K562 (cell line): ENCODE data around the gene TNK2.
"Not testable (repeated sequence)": the region's sequence is repeated elsewhere in the genome, so short reads cannot be mapped to it uniquely, and the experiment has no call there.

Source experiments
- CTCF ChIP-seq, 3 experiments: IDR thresholded peaks in 2 of 3; conservative IDR thresholded peaks in 1 of 3; 2 replicates each; pipeline ENCODE4 v1.5.1; 2011 to 2012; ENCODE audit warnings: low read length in 3 of 3, mild to moderate bottlenecking in 3 of 3, control low read depth in 2 of 3, improper control_type of control experiment in 1 of 3, inconsistent platforms in 1 of 3, low read depth in 1 of 3, mixed read lengths in 1 of 3, moderate library complexity in 1 of 3; ENCODE audit not compliant: insufficient read depth in 2 of 3
- DNMT1 ChIP-seq: fragments of 450-650 bp; IDR thresholded peaks from 2 replicates; pipeline ENCODE4 v1.6.1; 2016; ENCODE audit warnings: antibody characterized with exemption, mild to moderate bottlenecking
- FOS ChIP-seq: IDR thresholded peaks from 3 replicates; pipeline ENCODE4 v1.6.1; 2011; ENCODE audit not compliant: insufficient read length; ENCODE audit errors: extremely low read depth
- PURB ChIP-seq: sonication (generic); formaldehyde crosslinking; IDR thresholded peaks from 2 replicates; pipeline ENCODE4 v1.9.0; 2021; ENCODE audit warnings: low read depth, mild to moderate bottlenecking, missing genetic modification reagents
- TBL1XR1 ChIP-seq, 2 experiments: IDR thresholded peaks; 2 replicates each; pipeline ENCODE4 v1.6.1; 2012; ENCODE audit warnings: improper control_type of control experiment in 2 of 2, low read length in 2 of 2, mild to moderate bottlenecking in 1 of 2
- TEAD2 ChIP-seq: fragments of 450-650 bp; IDR thresholded peaks from 2 replicates; pipeline ENCODE4 v1.6.1; 2016; ENCODE audit warnings: missing genetic modification characterization, control low read depth, missing compliant biosample characterization

- not testable (repeated sequence) for TF ChIP-seq CTCF (IDR thresholded peaks at IDR 0.05 in 2 of 3, conservative IDR thresholded peaks at IDR 0.05 in 1 of 3; ENCODE audit: insufficient read depth in 2 of 3, low read depth in 1 of 3, low read length in 3 of 3); TBL1XR1 (IDR thresholded peaks at IDR 0.05; ENCODE audit: low read length in 2 of 2); PURB (CRISPR knock-in tag); DNMT1; FOS; TEAD2 (tag)
Observed at GRCh38 chr3:195941265-195941815, 33.0 kb upstream of the TNK2 start.
